Liver (tissue), 9 donors: ENCODE data around the gene FLNA. TPM values are rescaled to one million over a fixed set of nuclear protein-coding genes. Genes with fewer than 3 reads are reported as not detected.

Source experiments
- DNase-seq: peaks from one replicate; pipeline ENCODE4 v3.0.0-alpha.2; 2017; ENCODE audit warnings: low spot score
- H3K27ac ChIP-seq, 2 donors: one replicate each; pipeline ENCODE4 v1.7.0; 2013; ENCODE audit warnings: inconsistent platforms in 2 of 2, low read length in 2 of 2, control low read depth in 1 of 2, low read depth in 1 of 2, mild to moderate bottlenecking in 1 of 2
- H3K27me3 ChIP-seq, 4 donors: one replicate each; pipeline versions ENCODE4 v1.6.1 to v1.7.0; 2013; ENCODE audit warnings: low read length in 3 of 4, inconsistent platforms in 1 of 4, mild to moderate bottlenecking in 1 of 4, moderate library complexity in 1 of 4; ENCODE audit not compliant: control insufficient read depth in 4 of 4, insufficient read depth in 4 of 4
- H3K36me3 ChIP-seq, 4 donors: one replicate each; pipeline versions ENCODE4 v1.6.1 to v1.7.0; 2013; ENCODE audit warnings: low read length in 3 of 4, mild to moderate bottlenecking in 3 of 4, low read depth in 1 of 4, moderate library complexity in 1 of 4; ENCODE audit not compliant: control insufficient read depth in 4 of 4, insufficient read depth in 3 of 4
- H3K4me1 ChIP-seq, 4 donors: one replicate each; pipeline versions ENCODE4 v1.6.1 to v1.7.0; 2013; ENCODE audit warnings: low read length in 3 of 4, mild to moderate bottlenecking in 3 of 4, moderate library complexity in 1 of 4; ENCODE audit not compliant: control insufficient read depth in 4 of 4, insufficient read depth in 4 of 4
- H3K4me3 ChIP-seq, 3 donors: one replicate each; pipeline versions ENCODE4 v1.6.1 to v1.7.0; 2013; ENCODE audit warnings: low read length in 3 of 3, control low read depth in 1 of 3, low read depth in 1 of 3, mild to moderate bottlenecking in 1 of 3
- H3K9ac ChIP-seq, 2 donors: one replicate each; pipeline ENCODE4 v1.7.0; 2013; ENCODE audit warnings: low read length in 2 of 2, mild to moderate bottlenecking in 2 of 2, moderate library complexity in 2 of 2, control low read depth in 1 of 2, low read depth in 1 of 2
- H3K9me3 ChIP-seq, 4 donors: one replicate each; pipeline versions ENCODE4 v1.6.1 to v1.7.0; 2013; ENCODE audit warnings: low read length in 3 of 4; ENCODE audit not compliant: control insufficient read depth in 4 of 4
- CTCF ChIP-seq: fragments of 150-350 bp; IDR thresholded peaks from 2 replicates; pipeline ENCODE4 v1.5.1; 2017; ENCODE audit warnings: improper control_type of control experiment, low read depth, low read length; ENCODE audit not compliant: missing input control
- FOXA1 ChIP-seq: IDR thresholded peaks from 2 replicates; pipeline ENCODE4 v1.6.1; 2016; ENCODE audit warnings: antibody characterized with exemption
- FOXA2 ChIP-seq: IDR thresholded peaks from 2 replicates; pipeline ENCODE4 v1.6.1; 2016; ENCODE audit warnings: antibody characterized with exemption
- HNF4A ChIP-seq, 2 donors: conservative IDR thresholded peaks; 2 replicates each; pipeline ENCODE4 v1.6.1; 2016; ENCODE audit warnings: antibody characterized with exemption in 2 of 2, mild to moderate bottlenecking in 2 of 2
- JUND ChIP-seq, 2 donors: IDR thresholded peaks; 2 replicates each; pipeline ENCODE4 v1.6.1; 2016; ENCODE audit warnings: antibody characterized with exemption in 2 of 2
- RAD21 ChIP-seq, 2 donors: IDR thresholded peaks; 2 replicates each; pipeline ENCODE4 v1.6.1; 2016; ENCODE audit warnings: antibody characterized with exemption in 2 of 2, mild to moderate bottlenecking in 2 of 2
- RXRA ChIP-seq, 2 donors: IDR thresholded peaks; 2 replicates each; pipeline ENCODE4 v1.6.1; 2017 to 2018; ENCODE audit warnings: antibody characterized with exemption in 2 of 2, mild to moderate bottlenecking in 1 of 2
- SP1 ChIP-seq: IDR thresholded peaks from 2 replicates; pipeline ENCODE4 v1.6.1; 2018; ENCODE audit warnings: antibody characterized with exemption, mild to moderate bottlenecking
- TAF1 ChIP-seq: conservative IDR thresholded peaks from 2 replicates; pipeline ENCODE4 v1.6.1; 2016; ENCODE audit warnings: antibody characterized with exemption, mild to moderate bottlenecking
- YY1 ChIP-seq: IDR thresholded peaks from 2 replicates; pipeline ENCODE4 v1.6.1; 2016; ENCODE audit warnings: antibody characterized with exemption, mild to moderate bottlenecking
- WGBS: extraction: QIAGEN DNeasy Blood & Tissue Kit; methylation state at CpG from one replicate; pipeline ENCODE4 v1.1.7; 2013; 5-methylcytosine and 5-hydroxymethylcytosine counted together
- polyA plus RNA-seq, 2 donors: library from polyadenylated mRNA; stranded (reverse) in 1 of 2; unstranded in 1 of 2; fragments of 200-250 nt in 1 of 2; fragments of >200 nt in 1 of 2; fragmentation: Nextera tagmentation in 1 of 2; extraction: Ambion mirVana in 1 of 2; gene quantifications; one replicate each; pipeline versions ENCODE4 v1.2.1 to v1.2.3, GENCODE V29; 2013 to 2015
- total RNA-seq, 2 donors: library from RNA; depleted of rRNA; stranded (reverse); fragments of >200 nt; gene quantifications; one replicate each; pipeline ENCODE4 v1.2.3, GENCODE V29; 2014
- TF ChIP-seq, protein P1 (sequence below): IDR thresholded peaks from 2 replicates; pipeline ENCODE4 v1.6.1; 2016; ENCODE audit warnings: antibody characterized with exemption
- TF ChIP-seq, protein P2 (sequence below): IDR thresholded peaks from 2 replicates; pipeline ENCODE4 v1.6.1; 2016; ENCODE audit warnings: antibody characterized with exemption
- TF ChIP-seq, protein P3 (sequence below): IDR thresholded peaks from 2 replicates; pipeline ENCODE4 v1.6.1; 2016; ENCODE audit warnings: antibody characterized with exemption, mild to moderate bottlenecking
- donor health status: healthy.
- donor health status: healthy.
- donor health status: healthy.
- donor health status: healthy.
- donor health status: healthy.

The FLNA gene
- total and polyA plus RNA-seq, 4 donors, result 23.4 to 152 (median 118) TPM

- TF ChIP-seq, protein P1, sequence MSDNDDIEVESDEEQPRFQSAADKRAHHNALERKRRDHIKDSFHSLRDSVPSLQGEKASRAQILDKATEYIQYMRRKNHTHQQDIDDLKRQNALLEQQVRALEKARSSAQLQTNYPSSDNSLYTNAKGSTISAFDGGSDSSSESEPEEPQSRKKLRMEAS, result no peak
- no peak for TF ChIP-seq JUND (IDR thresholded peaks at IDR 0.05)
- TF ChIP-seq FOXA2, result no peak
- no peak for TF ChIP-seq RXRA (IDR thresholded peaks at IDR 0.05)
- TF ChIP-seq, protein P2, sequence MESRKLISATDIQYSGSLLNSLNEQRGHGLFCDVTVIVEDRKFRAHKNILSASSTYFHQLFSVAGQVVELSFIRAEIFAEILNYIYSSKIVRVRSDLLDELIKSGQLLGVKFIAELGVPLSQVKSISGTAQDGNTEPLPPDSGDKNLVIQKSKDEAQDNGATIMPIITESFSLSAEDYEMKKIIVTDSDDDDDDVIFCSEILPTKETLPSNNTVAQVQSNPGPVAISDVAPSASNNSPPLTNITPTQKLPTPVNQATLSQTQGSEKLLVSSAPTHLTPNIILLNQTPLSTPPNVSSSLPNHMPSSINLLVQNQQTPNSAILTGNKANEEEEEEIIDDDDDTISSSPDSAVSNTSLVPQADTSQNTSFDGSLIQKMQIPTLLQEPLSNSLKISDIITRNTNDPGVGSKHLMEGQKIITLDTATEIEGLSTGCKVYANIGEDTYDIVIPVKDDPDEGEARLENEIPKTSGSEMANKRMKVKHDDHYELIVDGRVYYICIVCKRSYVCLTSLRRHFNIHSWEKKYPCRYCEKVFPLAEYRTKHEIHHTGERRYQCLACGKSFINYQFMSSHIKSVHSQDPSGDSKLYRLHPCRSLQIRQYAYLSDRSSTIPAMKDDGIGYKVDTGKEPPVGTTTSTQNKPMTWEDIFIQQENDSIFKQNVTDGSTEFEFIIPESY, result no peak
Measured at GRCh38 chrX:154402622-154403127, 28.2 kb upstream of the FLNA start (continued).

DNA sequence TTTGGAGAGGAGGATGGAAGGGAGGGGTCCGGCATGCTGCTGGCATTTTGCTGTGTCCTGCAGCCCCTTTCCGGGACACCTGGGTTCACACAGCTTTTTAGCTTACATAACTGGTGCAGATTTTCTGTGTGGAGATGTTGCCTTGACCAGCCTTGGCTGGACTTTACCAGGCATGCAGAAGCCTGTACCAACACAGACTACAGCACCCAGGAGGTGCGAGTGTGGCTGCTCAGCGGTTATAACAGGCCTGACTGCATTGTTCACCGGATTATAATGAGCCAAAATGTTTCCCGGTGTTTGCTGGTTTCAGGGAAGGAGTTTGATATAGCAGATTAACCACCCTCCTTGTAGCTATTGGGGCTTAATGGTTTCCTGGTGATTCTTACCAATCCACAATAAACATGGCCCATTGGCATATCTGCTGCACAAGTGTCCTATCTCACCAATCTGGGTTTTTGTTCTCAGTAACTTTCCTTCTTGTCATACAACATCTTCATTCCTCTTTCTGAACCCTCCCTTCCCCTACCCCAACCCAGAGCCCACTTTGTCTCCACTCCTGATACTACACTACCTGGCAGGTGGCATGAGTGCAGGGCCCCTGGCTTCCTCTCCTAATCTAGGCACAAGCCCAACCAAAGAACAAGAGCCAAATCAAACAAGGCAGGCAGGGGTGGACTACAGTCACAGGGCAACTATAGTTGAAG is 27.6 kb upstream of the FLNA start:
- DNase-seq, result no peak
- H3K36me3 ChIP-seq, result peaks cover 0 to 10% (median 7%) of the 10 kb centered on the region in 4 donors
- H3K9me3 ChIP-seq, result no peaks in the 10 kb centered on the region
- peak overlapping the region in 1 of 2 donors; percentile 50 for H3K27ac ChIP-seq
- H3K4me3 ChIP-seq, result no peak overlapping the region
- no peaks in the 10 kb centered on the region for H3K27me3 ChIP-seq
- 38% methylated on average over 6 of the region's 6 CpGs for WGBS
- peaks cover 1 to 35% (median 26%) of the 10 kb centered on the region in 4 donors for H3K4me1 ChIP-seq
- no peak overlapping the region for H3K9ac ChIP-seq
- no peak for TF ChIP-seq FOXA1
- TF ChIP-seq YY1, result no peak
- TF ChIP-seq CTCF, result no peak
- TF ChIP-seq SP1, result no peak
- TF ChIP-seq, protein P3, sequence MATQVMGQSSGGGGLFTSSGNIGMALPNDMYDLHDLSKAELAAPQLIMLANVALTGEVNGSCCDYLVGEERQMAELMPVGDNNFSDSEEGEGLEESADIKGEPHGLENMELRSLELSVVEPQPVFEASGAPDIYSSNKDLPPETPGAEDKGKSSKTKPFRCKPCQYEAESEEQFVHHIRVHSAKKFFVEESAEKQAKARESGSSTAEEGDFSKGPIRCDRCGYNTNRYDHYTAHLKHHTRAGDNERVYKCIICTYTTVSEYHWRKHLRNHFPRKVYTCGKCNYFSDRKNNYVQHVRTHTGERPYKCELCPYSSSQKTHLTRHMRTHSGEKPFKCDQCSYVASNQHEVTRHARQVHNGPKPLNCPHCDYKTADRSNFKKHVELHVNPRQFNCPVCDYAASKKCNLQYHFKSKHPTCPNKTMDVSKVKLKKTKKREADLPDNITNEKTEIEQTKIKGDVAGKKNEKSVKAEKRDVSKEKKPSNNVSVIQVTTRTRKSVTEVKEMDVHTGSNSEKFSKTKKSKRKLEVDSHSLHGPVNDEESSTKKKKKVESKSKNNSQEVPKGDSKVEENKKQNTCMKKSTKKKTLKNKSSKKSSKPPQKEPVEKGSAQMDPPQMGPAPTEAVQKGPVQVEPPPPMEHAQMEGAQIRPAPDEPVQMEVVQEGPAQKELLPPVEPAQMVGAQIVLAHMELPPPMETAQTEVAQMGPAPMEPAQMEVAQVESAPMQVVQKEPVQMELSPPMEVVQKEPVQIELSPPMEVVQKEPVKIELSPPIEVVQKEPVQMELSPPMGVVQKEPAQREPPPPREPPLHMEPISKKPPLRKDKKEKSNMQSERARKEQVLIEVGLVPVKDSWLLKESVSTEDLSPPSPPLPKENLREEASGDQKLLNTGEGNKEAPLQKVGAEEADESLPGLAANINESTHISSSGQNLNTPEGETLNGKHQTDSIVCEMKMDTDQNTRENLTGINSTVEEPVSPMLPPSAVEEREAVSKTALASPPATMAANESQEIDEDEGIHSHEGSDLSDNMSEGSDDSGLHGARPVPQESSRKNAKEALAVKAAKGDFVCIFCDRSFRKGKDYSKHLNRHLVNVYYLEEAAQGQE, result no peak
- TF ChIP-seq TAF1, result no peak
- TF ChIP-seq HNF4A (conservative IDR thresholded peaks at IDR 0.05), result no peak
- TF ChIP-seq RAD21 (IDR thresholded peaks at IDR 0.05), result no peak
